Fibroblast of mammary gland (primary cell): ENCODE measurements around the gene GRIK4.

Experiments
- DNase-seq: peaks from one replicate; pipeline ENCODE4 v3.0.0-alpha.2; 2010; ENCODE audit warnings: low read depth
- H3K4me3 ChIP-seq: 2 replicates; pipeline ENCODE4 v1.5.1; 2011; ENCODE audit warnings: low read depth, mild to moderate bottlenecking, low read length, moderate library complexity; ENCODE audit not compliant: control insufficient read depth
- TF ChIP-seq, protein P1 (sequence below): conservative IDR thresholded peaks from 2 replicates; pipeline ENCODE4 v1.5.1; 2011; ENCODE audit warnings: low read depth, low read length, inconsistent platforms; ENCODE audit not compliant: control insufficient read depth, insufficient read depth

Gene GRIK4

DNA sequence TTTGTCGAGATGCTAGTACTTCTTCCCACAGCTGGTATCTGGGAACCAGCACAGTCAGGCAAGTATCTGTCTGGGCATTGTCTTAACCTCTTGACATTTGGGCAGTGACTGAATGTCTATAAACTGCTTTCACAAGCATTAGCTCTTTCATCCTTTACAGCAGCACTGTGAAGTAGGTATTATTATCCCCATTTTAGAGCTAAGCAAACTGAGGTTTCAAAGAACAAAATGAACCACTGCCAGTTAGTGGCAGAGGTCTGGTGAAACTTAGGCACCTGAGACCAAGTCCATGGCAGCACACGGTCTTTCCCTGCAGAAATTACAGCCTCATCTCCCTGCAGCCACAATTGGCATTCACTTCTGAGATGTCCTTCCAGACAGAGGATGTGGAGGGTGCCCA is 401.4 kb downstream of the GRIK4 start:
- TF ChIP-seq, protein P1, sequence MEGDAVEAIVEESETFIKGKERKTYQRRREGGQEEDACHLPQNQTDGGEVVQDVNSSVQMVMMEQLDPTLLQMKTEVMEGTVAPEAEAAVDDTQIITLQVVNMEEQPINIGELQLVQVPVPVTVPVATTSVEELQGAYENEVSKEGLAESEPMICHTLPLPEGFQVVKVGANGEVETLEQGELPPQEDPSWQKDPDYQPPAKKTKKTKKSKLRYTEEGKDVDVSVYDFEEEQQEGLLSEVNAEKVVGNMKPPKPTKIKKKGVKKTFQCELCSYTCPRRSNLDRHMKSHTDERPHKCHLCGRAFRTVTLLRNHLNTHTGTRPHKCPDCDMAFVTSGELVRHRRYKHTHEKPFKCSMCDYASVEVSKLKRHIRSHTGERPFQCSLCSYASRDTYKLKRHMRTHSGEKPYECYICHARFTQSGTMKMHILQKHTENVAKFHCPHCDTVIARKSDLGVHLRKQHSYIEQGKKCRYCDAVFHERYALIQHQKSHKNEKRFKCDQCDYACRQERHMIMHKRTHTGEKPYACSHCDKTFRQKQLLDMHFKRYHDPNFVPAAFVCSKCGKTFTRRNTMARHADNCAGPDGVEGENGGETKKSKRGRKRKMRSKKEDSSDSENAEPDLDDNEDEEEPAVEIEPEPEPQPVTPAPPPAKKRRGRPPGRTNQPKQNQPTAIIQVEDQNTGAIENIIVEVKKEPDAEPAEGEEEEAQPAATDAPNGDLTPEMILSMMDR, result no peak
- H3K4me3 ChIP-seq, result no peak overlapping the region
- DNase-seq, result no peak

DNA sequence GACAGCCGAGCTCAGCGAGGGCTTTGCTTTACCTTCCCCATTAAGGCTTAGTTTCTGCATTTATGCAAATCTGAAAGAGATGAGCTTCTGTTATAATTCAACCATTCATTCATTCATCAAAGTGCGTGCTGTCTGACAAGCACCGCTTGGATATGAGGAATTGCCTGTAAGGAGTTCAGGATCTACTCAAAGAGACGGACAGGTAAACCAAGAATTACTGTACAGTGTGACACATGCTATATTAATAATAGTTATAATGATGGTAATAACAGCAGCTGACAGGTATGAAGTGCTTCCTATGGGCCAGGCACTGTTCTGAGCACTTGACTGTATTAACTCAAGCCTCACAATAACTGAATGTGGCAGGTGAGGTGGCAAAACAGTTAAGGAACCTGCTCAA is 402.5 kb downstream of the GRIK4 start:
- TF ChIP-seq, protein P1, result no peak
- no peak for DNase-seq
- H3K4me3 ChIP-seq, result no peak overlapping the region

DNA sequence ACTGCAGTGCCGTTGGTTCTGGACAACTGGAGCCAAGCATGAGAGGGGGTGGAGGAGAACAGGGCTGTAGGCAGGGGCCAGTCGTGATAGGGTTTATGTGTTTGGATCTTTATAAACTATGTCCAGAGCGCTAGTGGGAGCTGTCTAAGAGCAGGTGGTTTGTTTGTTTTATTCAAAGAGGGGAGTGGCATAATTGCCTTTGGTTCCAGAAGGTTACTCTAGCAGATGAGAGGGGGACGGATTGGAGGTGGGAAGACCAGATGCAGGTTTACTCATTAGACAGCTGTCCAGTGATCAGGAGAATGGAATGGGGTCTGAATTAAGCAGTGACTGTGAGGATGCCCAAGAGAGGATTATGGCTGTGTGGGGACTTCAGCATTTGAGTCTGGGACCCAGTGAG is 403.1 kb downstream of the GRIK4 start:
- TF ChIP-seq, protein P1, result no peak
- DNase-seq, result no peak
- H3K4me3 ChIP-seq, result no peak overlapping the region

DNA sequence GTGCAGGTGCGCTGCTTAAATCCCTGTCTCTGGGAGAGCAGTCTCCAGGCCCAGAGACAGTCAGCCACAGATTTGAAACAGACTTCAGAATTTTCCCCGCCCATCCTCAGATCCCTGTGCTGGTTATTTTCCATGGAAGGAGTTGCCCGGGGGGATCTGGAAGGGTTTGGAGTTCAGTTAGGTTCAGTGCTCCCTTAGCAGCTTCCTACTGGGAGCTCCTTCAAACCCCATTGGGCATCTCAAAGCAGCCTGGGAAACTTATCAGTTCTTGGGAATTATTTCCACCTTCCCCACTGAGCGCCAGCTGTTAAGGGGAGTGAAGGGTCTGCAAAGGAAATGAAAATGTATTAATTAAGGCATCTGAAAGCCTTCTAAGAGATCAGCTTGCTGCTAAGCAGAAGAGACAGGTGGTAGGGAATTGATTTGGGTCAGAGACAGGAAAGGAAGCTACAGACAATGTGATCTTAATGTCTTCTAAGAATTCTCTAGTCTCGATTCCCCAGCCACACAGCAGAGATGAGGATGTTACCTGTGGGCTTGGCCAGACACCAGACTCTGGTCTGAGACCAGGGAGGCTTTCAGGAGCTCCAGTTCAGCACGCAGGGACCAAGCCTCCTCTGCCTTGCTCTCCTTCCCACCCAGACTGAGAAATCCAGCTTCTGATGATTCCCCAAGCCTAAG is 406.2 kb downstream of the GRIK4 start:
- TF ChIP-seq, protein P1, result no peak
- DNase-seq, result no peak
- no peak overlapping the region for H3K4me3 ChIP-seq

DNA sequence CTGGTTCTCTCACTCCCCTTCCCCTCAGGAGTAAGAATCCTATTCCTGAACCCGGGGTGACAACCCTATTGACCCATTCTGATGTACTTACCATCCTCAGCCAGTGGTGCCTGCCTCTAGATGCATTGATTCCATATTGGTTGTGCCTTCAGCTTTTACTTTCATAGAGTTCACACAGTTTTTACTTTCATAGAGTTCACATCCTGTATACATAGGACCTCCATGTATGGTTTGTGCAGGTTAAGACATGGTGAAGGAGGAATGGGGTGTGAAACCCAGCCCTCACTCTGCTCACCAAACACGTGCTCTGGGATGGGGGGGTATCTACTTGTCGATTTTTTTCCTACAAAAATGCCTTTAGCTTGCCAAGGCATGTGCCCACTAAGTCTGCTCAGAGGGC is 406.7 kb downstream of the GRIK4 start:
- DNase-seq, result no peak
- TF ChIP-seq, protein P1, result no peak
- H3K4me3 ChIP-seq, result no peak overlapping the region

DNA sequence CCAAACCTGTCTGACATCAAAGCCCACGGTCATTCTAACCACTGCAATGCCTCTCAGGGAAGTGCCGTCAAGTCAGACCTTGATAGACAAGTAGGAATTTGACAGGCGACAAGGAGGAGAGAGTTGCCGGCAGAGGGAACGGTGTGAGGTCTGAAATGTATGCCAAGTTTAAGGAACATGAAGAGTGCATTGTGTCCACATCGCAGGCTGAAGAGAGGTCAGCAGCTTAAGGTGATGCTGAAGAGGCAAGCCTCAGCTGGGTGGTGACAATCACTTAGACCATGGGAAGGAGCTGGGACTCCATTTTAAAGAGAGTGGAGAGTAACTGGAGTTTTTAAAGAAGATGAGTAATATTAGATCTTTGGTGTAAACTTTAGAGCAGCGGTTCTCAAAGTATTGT is 407.5 kb downstream of the GRIK4 start:
- TF ChIP-seq, protein P1, result no peak
- no peak for DNase-seq
- no peak overlapping the region for H3K4me3 ChIP-seq

DNA sequence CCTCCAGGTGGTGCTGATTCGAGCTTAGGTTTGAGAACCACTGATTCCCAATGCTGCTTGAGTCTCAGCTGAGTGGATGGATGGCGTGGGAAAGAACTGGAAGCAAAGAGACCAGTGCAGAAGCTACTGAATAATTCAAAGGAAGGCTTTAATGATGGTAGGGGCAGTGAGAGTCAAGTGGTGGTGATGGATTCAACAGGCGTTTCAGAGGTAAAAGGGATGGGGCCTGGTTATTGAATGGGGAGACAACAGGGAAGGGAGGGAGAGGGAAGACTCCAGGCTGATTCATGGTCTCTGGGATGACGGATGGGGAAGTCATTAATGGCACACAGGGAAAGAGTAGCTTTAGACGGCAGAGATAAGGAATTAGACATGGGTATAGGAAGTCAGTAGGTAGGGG is 408.0 kb downstream of the GRIK4 start:
- no peak for DNase-seq
- H3K4me3 ChIP-seq, result no peak overlapping the region
- TF ChIP-seq, protein P1, result no peak
